Measurements from ENCODE around the gene SCO2.

SCO2 gene

DNA sequence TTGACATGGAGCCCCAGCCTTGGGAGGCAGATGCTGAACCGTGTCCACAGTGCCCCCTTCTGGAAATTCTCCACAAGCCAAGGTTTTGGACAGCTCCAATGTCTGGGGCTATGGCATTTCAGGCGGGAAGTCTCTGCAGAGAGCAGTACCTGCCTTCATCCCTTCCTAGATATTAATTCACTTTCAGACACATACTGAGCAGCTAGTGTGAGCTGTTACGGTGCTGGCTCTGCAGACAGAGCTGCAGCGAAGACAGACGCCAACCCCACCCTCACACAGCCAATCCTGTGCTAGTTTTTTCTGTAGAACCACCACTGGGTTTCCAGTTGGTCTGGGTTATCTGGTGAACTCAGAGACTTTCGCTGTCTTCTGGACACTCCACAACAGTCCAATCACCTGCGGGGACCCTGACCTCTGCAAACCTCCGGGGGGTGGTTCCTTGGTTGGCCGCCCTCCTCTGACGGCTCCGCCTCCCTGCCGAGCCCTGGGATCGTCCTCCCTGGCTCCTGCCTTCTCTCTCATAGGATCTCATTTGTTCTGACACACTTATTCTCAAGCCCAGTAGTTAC is 27.0 kb downstream of the SCO2 start:
- no peak for DNase-seq (ENCODE audit: low read depth)

- DNase-seq (ENCODE audit: low read depth), result no peak
Measured at GRCh38 chr22:50497093-50497492, 28.3 kb downstream of the SCO2 start.

GRCh38 chr22:50490531-50491308 is 34.7 kb downstream of the SCO2 start:
- no peak for DNase-seq (ENCODE audit: low read depth)

GRCh38 chr22:50489363-50490243 is 35.8 kb downstream of the SCO2 start:
- no peak for DNase-seq (ENCODE audit: low read depth)

DNA sequence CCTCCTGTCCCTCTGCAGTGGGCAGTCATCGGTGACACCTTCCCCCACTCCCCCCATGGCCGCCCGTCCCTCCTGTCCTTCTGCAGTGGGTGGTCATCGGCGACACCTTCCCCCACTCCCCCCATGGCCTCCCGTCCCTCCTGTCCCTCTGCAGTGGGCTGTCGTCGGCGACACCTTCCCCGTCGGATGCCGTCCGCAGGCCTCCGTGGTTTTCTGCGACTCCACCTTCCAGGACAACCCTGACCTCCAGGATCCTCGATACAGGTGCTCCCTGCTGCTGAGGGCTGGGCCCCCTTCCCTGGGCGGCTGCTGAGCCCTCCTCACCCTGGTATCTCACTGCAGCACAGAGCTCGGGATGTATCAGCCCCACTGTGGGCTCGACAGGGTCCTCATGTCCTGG is 36.5 kb downstream of the SCO2 start:
- no peak for DNase-seq (ENCODE audit: low read depth)

DNA sequence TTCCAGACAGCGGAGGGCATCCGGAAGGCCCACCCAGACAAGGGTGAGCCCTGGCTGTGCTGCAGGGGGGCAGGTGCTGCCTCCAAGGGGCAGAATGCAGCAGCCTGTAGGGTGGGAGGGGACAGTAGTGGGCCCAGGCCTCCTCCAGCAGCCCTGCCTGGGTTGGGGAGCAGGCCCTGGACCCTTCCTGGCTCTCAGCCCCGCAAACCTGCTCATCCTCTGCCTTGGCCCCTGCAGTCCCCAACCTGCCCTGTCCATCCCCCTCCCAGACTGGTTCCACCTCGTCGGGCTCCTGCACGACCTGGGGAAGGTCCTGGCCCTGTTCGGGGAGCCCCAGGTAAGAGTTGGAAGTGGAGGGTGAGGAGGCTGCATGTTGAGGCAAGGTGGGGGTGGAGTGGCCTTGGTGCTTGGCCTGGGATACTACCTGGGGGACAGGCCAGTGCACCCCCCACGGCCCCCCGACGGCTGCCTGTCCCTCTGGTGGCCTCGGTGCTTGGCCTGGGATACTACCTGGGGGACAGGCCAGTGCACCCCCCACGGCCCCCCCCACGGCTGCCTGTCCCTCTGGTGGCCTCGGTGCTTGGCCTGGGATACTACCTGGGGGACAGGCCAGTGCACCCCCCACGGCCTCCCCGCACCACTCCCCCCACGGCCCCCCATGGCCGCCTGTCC is 37.3 kb downstream of the SCO2 start:
- no peak for DNase-seq (ENCODE audit: low read depth)

DNA sequence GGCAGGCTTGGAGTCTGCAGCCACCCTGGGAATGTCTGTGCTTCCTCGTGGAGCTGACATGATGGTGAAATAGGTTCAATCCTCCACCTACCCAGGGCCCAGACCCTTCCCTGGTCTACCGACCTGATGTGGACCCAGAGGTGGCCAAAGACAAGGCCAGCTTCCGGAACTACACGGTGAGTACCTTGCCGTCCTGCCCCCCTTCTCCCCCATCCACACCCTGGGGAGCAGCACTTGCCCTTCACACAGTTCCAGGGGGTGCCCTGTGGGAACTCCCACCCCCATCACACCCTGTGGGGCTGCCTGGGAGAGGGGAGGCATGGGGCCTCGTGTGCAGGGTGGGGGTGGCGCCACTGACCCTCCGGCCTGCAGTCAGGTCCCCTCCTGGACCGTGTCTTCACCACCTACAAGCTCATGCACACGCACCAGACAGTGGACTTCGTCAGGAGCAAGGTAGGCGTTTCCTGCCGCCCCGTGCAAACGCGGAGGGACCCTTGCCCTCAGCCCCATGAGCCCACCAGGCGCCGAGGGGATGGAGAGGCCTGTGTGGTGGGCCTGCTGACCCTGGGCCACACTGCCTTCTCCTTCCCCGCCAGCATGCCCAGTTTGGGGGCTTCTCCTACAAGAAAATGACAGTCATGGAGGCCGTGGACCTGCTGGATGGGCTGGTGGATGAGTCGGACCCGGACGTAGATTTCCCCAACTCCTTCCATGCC is 38.0 kb downstream of the SCO2 start:
- DNase-seq (ENCODE audit: low read depth), result no peak

DNA sequence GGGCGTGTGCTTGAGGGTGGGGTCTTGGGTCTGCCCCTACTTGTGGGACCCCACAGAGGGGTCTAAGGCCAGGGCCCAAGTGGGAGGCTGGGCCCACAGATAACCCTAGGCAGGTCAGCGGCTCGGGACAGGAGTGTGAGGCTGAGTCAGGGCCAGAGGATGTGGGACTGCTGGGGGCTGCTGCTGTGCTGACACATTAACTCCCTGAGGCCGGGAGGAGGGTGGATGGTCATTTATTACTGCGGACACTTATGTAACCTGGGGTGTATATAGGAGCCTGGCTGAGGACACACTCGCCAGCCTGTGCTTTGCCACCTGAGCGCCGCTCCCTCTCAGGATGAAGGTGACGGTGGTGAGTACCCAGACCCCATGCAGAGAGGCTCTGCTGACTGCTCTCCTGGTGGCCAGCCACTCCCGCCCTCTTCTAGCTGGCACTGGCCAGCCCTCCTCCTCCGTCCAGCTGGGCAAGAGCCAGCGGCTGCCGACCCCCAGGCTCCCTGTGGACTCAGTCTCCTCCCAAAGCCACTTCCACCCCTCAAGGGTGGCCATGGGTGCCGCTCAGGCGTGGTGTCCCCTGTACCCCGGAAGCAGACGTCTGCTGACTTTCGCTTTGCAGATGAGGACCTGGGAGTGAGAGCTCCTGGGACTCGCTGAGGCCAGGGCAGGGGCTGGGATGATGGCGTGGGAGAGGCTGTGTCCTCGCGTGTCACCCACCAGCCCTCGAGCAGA is 38.7 kb downstream of the SCO2 start, which contains the start of gene MIOX:
MIOX (plus strand) TSS at position 299 of the 729 bp plus-strand sequence; CDS start at position 338, 39 bp downstream.
- no peak for DNase-seq (ENCODE audit: low read depth)

DNA sequence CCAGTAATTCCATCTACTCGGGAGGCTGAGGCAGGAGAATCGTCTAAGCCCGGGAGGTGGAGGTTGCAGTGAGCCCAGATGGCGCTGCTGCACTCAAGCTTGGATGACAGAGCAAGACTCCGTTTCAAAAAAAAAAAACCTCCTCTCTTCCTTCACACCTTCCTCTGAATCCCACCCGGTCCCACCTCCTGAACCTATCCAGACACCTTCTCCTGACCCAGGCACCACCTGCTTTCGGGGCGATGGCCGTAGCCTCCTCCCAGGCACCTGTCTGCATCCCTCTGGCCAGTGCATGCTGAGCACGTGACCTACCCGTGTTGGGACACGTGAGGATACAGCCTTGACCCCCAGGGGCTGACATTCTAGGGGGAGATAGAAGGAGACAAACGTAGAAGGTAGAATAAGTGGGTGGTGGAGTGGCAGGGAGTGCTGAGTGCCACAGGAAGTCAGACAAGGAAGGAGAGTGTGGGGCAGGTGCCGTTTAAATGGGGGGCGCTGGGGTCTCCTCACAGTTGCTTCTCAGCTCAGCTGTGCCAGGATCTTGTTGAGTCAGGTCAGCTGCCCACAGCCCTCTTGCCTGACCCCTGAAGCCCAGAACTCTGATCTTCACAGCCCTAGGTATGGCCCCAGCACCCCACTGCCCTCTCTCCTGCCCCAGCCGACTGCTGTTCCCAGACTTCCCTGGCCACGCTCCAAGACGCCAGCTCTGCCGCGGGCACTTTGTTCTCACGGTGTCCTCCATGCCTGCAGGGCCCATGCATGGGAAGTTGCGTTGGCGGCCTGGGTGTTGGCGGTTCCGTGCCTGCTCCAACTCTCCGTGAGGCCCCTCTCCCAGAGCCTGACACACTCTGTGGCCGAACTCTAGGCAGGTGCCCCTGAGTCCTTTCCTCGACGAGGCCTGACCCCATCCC is 39.9 kb downstream of the SCO2 start:
- no peak for DNase-seq (ENCODE audit: low read depth)

DNA sequence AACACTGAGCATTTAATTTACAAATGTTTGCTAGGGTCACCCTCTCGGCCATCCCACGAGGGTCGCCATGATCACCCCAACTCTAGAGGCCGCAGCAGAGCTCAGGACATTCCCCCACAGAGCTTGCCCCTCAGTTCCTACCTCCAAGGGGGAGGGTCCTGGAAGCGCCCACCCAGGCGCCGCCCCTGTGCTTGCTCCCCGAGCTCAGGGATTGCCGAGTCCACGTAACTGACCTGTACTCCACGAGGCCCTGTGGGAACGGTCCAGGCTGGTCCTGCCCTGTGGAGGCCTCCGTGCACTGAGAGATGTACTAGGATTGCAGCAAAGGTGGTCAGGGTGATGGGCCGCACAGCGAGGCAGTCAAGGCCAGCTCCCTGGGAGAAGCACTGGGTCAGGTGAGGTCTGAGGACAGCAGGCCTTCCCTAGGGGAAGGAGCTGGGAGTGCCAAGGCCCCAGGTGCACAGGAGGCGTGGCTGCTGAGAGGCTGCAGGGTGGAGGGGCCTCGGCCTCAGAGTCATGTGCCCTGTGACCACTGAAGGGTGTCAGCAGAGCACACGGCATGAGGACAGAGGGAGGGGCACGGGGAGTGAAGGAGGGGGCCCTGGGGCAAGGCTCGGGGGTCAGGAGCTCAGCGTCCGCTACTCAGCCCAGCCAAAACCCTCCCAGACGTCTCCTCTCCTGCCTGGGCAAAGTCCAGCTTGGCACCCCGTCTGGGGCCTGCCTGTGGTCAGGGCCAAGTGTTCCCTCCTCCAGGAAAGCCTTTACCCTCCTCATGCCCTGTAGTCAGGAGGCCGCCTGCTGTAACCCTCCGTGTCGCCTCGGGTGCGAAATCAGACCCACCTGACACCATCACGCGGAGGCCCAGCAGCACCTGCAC is 41.2 kb downstream of the SCO2 start:
- no peak for DNase-seq (ENCODE audit: low read depth)

DNA sequence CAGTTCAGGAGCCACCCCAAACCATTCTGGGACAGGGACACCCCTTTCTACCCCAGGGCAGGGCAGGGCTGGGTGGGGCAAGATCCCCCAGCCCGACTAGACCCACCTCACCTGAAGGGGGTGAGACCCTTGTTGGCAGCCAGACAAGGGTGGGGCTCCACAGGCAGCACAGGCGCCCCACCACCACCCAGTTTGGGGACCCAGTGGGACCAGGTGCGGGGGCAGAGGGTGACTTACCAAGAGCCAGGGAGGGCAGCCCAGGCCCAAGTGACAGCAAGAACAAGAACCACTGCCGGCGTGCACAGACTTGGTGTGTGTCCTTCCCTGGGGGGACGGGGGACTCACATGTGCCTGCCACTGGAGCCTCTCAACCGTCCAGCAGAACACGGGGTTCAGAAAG is 41.8 kb downstream of the SCO2 start:
- DNase-seq (ENCODE audit: low read depth), result no peak

DNA sequence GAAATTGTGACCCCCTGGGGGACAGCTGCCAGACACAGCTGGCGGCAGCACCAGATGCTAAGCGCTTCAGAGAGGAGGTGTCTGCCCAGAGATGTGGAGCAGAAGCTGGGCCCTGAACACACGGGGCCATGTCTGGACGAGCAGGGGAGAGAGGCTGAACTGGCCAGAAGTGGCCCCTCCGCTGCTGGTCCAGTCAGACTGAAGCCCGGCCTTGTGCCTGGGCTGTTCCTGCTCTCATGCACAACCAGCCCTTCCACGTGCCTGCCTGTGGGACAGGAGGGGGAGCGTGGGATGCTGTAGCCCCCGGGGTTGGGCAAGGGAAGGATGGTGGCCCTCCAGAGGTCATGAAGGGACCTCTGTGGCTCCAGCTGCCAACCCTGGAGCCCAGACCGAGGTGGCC is 42.3 kb downstream of the SCO2 start:
- DNase-seq (ENCODE audit: low read depth), result no peak

GRCh38 chr22:50482107-50483074 is 43.0 kb downstream of the SCO2 start:
- no peak for DNase-seq (ENCODE audit: low read depth)

DNA sequence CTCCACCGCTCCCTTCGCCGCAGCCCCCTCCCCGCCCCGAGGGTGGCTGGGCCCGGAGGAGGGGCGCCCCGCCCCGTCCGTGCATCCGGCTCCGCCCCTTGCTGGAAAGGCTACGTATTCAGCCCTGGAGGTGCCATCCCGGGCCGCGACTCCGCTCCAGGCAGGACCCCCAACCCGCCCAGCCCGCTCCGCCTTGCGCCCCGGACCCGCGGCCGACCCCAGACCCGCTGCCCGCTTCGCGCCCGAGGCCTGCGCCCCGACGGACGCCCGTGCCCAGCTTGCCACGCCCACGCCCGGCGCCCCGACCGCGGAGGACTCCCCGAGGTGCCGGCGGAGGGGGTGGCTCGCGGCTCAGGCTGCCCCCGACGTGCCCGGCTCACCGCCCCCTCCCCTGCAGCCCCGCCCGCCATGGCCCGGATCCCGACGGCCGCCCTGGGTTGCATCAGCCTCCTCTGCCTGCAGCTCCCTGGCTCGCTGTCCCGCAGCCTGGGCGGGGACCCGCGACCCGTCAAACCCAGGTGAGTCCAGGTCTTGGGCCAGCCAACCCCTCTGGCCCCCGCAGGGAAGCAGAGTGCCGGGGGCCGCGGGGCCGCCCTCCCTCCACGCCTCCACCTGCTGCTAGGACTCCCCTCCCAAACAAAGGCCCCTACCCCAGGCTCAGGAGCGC is 43.8 kb downstream of the SCO2 start, which contains the start of gene ADM2:
ADM2 (plus strand) TSS at position 104 of the 667 bp plus-strand sequence; CDS start at position 409, 305 bp downstream.
- peak; percentile 49 for DNase-seq (ENCODE audit: low read depth)

DNA sequence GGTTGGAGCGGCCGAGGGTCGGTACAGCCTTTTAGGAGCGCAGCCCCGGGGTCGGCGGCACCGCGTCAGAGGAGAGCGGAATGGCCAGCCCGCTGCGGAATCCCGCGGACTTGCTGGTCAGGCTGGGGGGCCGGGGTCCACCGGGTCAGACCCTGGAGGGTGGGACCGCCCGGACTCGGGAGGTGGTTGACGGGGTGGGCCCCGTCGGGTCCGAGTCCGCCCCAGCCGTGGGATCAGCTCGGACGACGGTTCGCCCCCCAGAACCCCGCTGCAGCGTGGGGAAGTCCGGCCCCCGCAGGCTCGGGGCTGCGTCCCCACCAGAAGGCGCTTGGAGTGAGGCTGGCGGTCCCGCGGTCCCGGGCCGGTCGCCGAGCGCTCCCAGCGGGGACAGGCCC is 44.4 kb downstream of the SCO2 start:
- no peak for DNase-seq (ENCODE audit: low read depth)

- no peak for DNase-seq (ENCODE audit: low read depth)
Measured at GRCh38 chr22:50479721-50480120, 45.7 kb downstream of the SCO2 start.

DNA sequence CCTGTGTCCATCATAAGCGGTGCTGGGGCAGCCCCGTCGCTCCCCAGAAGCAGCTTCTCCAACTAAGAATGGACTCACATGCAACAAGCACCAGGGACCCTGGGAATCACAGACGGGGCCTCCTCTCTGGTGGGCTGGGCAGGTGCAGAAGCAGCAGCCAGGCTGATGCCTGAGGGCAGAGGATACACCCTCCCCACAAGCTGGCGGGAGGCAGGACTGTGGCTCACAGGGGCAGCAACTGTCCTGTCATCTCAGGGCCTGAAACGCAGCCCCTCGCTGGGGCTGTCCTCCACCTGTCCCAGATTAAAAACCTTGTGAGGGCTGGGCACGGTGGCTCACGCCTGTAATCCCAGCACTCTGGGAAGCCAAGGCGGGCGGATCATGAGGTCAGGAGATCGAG is 47.5 kb downstream of the SCO2 start:
- no peak for DNase-seq (ENCODE audit: low read depth)

Data from T-helper 22 cell (primary cell).